ENCODE results near the gene APP. TPM values are rescaled to one million over a fixed set of nuclear protein-coding genes. Genes with fewer than 3 reads are reported as not detected.

APP gene
- total RNA-seq, 1 donor from 2014 or later: 857 TPM

- DNase-seq (ENCODE audit: low spot score): no peak
Observed at GRCh38 chr21:25871566-25871965, 299.0 kb downstream of the APP start.

GRCh38 chr21:25870084-25870483, 300.5 kb downstream of the APP start:
- no peak for DNase-seq (ENCODE audit: low spot score)

- no peak for DNase-seq (ENCODE audit: low spot score)
Observed at GRCh38 chr21:25867061-25867460, 303.5 kb downstream of the APP start.

GRCh38 chr21:25863747-25864146, 306.8 kb downstream of the APP start:
- DNase-seq (ENCODE audit: low spot score): no peak

- no peak for DNase-seq (ENCODE audit: low spot score)
Observed at GRCh38 chr21:25863031-25863430, 307.5 kb downstream of the APP start.

- DNase-seq (ENCODE audit: low spot score): no peak
Observed at GRCh38 chr21:25862596-25862995, 308.0 kb downstream of the APP start.

GRCh38 chr21:25862112-25862511, 308.5 kb downstream of the APP start:
- DNase-seq (ENCODE audit: low spot score): no peak

GRCh38 chr21:25859235-25859929, 311.2 kb downstream of the APP start:
- DNase-seq (ENCODE audit: low spot score): no peak

- DNase-seq (ENCODE audit: low spot score): no peak
Observed at GRCh38 chr21:25858325-25858724, 312.2 kb downstream of the APP start.

- no peak for DNase-seq (ENCODE audit: low spot score)
Observed at GRCh38 chr21:25857308-25858074, 313.1 kb downstream of the APP start.

GRCh38 chr21:25855576-25855975, 315.0 kb downstream of the APP start:
- DNase-seq (ENCODE audit: low spot score): no peak

- DNase-seq (ENCODE audit: low spot score): no peak
Observed at GRCh38 chr21:25850126-25850842, 320.3 kb downstream of the APP start.

GRCh38 chr21:25848309-25848708, 322.3 kb downstream of the APP start:
- DNase-seq (ENCODE audit: low spot score): no peak

GRCh38 chr21:25845729-25846256, 324.8 kb downstream of the APP start:
- no peak for DNase-seq (ENCODE audit: low spot score)

GRCh38 chr21:25842925-25843324, 327.6 kb downstream of the APP start:
- DNase-seq (ENCODE audit: low spot score): no peak

GRCh38 chr21:25838809-25839208, 331.8 kb downstream of the APP start:
- DNase-seq (ENCODE audit: low spot score): no peak

- DNase-seq (ENCODE audit: low spot score): no peak
Observed at GRCh38 chr21:25837533-25838265, 332.9 kb downstream of the APP start.

- DNase-seq (ENCODE audit: low spot score): no peak
Observed at GRCh38 chr21:25836396-25836795, 334.2 kb downstream of the APP start.

- no peak for DNase-seq (ENCODE audit: low spot score)
Observed at GRCh38 chr21:25834381-25834780, 336.2 kb downstream of the APP start.

- DNase-seq (ENCODE audit: low spot score): no peak
Observed at GRCh38 chr21:25831300-25831960, 339.1 kb downstream of the APP start.
